HL-60 (cell line): ENCODE results near the gene GEMIN4.

Experiments used
- DNase-seq, 2 experiments: peaks; one replicate each; pipeline ENCODE4 v3.0.0-alpha.2; 2010 to 2020; ENCODE audit warnings: low read depth in 1 of 2, low spot score in 1 of 2
- H3K27ac ChIP-seq: fragments of 250-450 bp; sonication (Bioruptor Pico); replicated peaks from 2 replicates; pipeline ENCODE4 v1.5.1; 2020; ENCODE audit warnings: mild to moderate bottlenecking, moderate library complexity
- H3K27me3 ChIP-seq: fragments of 250-450 bp; sonication (Bioruptor Pico); 2 replicates; pipeline ENCODE4 v1.5.1; 2021; ENCODE audit warnings: mild to moderate bottlenecking, moderate library complexity; ENCODE audit not compliant: insufficient read depth, poor library complexity, severe bottlenecking
- H3K4me3 ChIP-seq: replicated peaks from 2 replicates; pipeline ENCODE4 v1.5.1; 2011; ENCODE audit warnings: mild to moderate bottlenecking, control low read depth, low read length; ENCODE audit not compliant: insufficient read depth
- CTCF ChIP-seq: IDR thresholded peaks from one replicate; pipeline ENCODE4 v1.5.1; 2011; ENCODE audit warnings: low read length, control low read depth, inconsistent platforms; ENCODE audit not compliant: insufficient read depth
- GABPA ChIP-seq: IDR thresholded peaks from 2 replicates; pipeline ENCODE4 v1.6.1; 2012; ENCODE audit warnings: low read depth
- POLR2AphosphoS5 ChIP-seq: IDR thresholded peaks from 2 replicates; pipeline ENCODE4 v1.6.1; 2012; ENCODE audit warnings: low read depth
- REST ChIP-seq: IDR thresholded peaks from 2 replicates; pipeline ENCODE4 v1.6.1; 2012; ENCODE audit warnings: low read depth; ENCODE audit not compliant: insufficient replicate concordance
- SPI1 ChIP-seq: IDR thresholded peaks from 2 replicates; pipeline ENCODE4 v1.6.1; 2012; ENCODE audit warnings: low read depth, mild to moderate bottlenecking, borderline replicate concordance

The GEMIN4 gene

GRCh38 chr17:718075-718474 is 34.0 kb downstream of the GEMIN4 start:
- Histone ChIP-seq H3K4me3 (no peak overlapping the region), H3K27me3 (no peaks in the 10 kb centered on the region), H3K27ac (no peak overlapping the region)
- TF ChIP-seq REST (no peak), POLR2AphosphoS5 (no peak), CTCF (no peak), GABPA (no peak), SPI1 (no peak)
- DNase-seq: no peak

GRCh38 chr17:708132-708531 is 43.9 kb downstream of the GEMIN4 start:
- no peak for DNase-seq
- H3K4me3 ChIP-seq: no peak overlapping the region
- TF ChIP-seq REST (no peak), SPI1 (no peak), CTCF (no peak), POLR2AphosphoS5 (no peak), GABPA (no peak)
- H3K27me3 ChIP-seq: no peaks in the 10 kb centered on the region
- no peak overlapping the region for H3K27ac ChIP-seq

- Histone ChIP-seq H3K27me3 (no peaks in the 10 kb centered on the region), H3K4me3 (no peak overlapping the region), H3K27ac (no peak overlapping the region)
- no peak for DNase-seq
- TF ChIP-seq SPI1 (no peak), GABPA (no peak)
Observed at GRCh38 chr17:705863-706262, 46.2 kb downstream of the GEMIN4 start.

GRCh38 chr17:705011-705410 is 47.1 kb downstream of the GEMIN4 start:
- no peak overlapping the region for H3K27ac ChIP-seq
- DNase-seq: no peak
- no peak overlapping the region for H3K4me3 ChIP-seq
- TF ChIP-seq GABPA (no peak), POLR2AphosphoS5 (no peak), REST (no peak), SPI1 (no peak), CTCF (no peak)
- H3K27me3 ChIP-seq: no peaks in the 10 kb centered on the region
